Right atrium auricular region (tissue), 2 donors: ENCODE results near the gene ATP6V1F. TPM values are rescaled to one million over a fixed set of nuclear protein-coding genes. Genes with fewer than 3 reads are reported as not detected.

Experiments
- DNase-seq: peaks from one replicate; pipeline ENCODE4 v3.0.0-alpha.2; 2019; ENCODE audit warnings: low spot score
- H3K27ac ChIP-seq, 2 donors: fragments of 200-600 bp; sonication (generic); 1 replicate in 1 of 2; 2 replicates in 1 of 2; pipeline ENCODE4 v1.5.1; 2016 to 2019
- H3K27me3 ChIP-seq, 2 donors: fragments of 200-600 bp; sonication (generic); one replicate each; pipeline versions ENCODE4 v1.5.1 to v1.6.0; 2017 to 2019
- H3K36me3 ChIP-seq: fragments of 200-600 bp; sonication (generic); one replicate; pipeline ENCODE4 v1.5.1; 2016
- H3K4me1 ChIP-seq, 2 donors: fragments of 200-600 bp; sonication (generic); one replicate each; pipeline versions ENCODE4 v1.5.1 to v1.6.0; 2017 to 2019
- H3K4me3 ChIP-seq, 2 donors: fragments of 200-600 bp; sonication (generic); 1 replicate in 1 of 2; 2 replicates in 1 of 2; pipeline ENCODE4 v1.5.1; 2017 to 2019; ENCODE audit warnings: mild to moderate bottlenecking in 1 of 2, moderate library complexity in 1 of 2
- H3K9me3 ChIP-seq, 2 donors: fragments of 200-600 bp; sonication (generic); one replicate each; pipeline ENCODE4 v1.5.1; 2019
- CTCF ChIP-seq, 2 donors: fragments of 200-600 bp; sonication (generic); IDR thresholded peaks; one replicate each; pipeline ENCODE4 v1.5.1; 2019; ENCODE audit warnings: antibody characterized with exemption in 2 of 2
- total RNA-seq, 2 donors: library from RNA; depleted of rRNA; stranded (reverse); fragments of >200 nt; gene quantifications; one replicate each; pipeline ENCODE4 v1.1.0, GENCODE V29; 2016

The ATP6V1F gene
- total RNA-seq, 2 donors from 2014 or later, result 121 TPM

GRCh38 chr7:128849156-128849515 lies 13.5 kb upstream of the ATP6V1F start:
- TF ChIP-seq CTCF (IDR thresholded peaks at IDR 0.05), result no peak
- H3K4me1 ChIP-seq, result no peaks in the 10 kb centered on the region
- H3K9me3 ChIP-seq, result no peaks in the 10 kb centered on the region
- peaks cover 99% of the 10 kb centered on the region for H3K36me3 ChIP-seq
- no peaks in the 10 kb centered on the region for H3K27me3 ChIP-seq
- no peak for DNase-seq
- H3K27ac ChIP-seq, result no peak overlapping the region
- H3K4me3 ChIP-seq, result no peak overlapping the region

GRCh38 chr7:128849804-128850490 lies 12.7 kb upstream of the ATP6V1F start:
- no peak for TF ChIP-seq CTCF (IDR thresholded peaks at IDR 0.05)
- no peak overlapping the region for H3K27ac ChIP-seq

GRCh38 chr7:128852537-128853254 lies 10.0 kb upstream of the ATP6V1F start:
- no peaks in the 10 kb centered on the region for H3K4me1 ChIP-seq
- DNase-seq, result no peak

More at GRCh38 chr7:128849804-128850490, 12.7 kb upstream of the ATP6V1F start:
- Histone ChIP-seq H3K4me3 (no peak overlapping the region), H3K9me3 (no peaks in the 10 kb centered on the region), H3K4me1 (no peaks in the 10 kb centered on the region), H3K36me3 (peaks cover 99% of the 10 kb centered on the region), H3K27me3 (no peaks in the 10 kb centered on the region)
- no peak for DNase-seq

GRCh38 chr7:128853799-128854198 lies 8.9 kb upstream of the ATP6V1F start:
- DNase-seq, result no peak
- H3K36me3 ChIP-seq, result peaks cover 93% of the 10 kb centered on the region
- no peaks in the 10 kb centered on the region for H3K27me3 ChIP-seq
- TF ChIP-seq CTCF (IDR thresholded peaks at IDR 0.05), result no peak
- no peaks in the 10 kb centered on the region for H3K9me3 ChIP-seq
- H3K4me1 ChIP-seq, result peaks cover 0 to 6% of the 10 kb centered on the region in 2 donors
- H3K4me3 ChIP-seq, result no peak overlapping the region
- H3K27ac ChIP-seq, result no peak overlapping the region

More at GRCh38 chr7:128852537-128853254, 10.0 kb upstream of the ATP6V1F start:
- H3K4me3 ChIP-seq, result no peak overlapping the region
- peaks cover 96% of the 10 kb centered on the region for H3K36me3 ChIP-seq
- no peaks in the 10 kb centered on the region for H3K9me3 ChIP-seq
- H3K27me3 ChIP-seq, result no peaks in the 10 kb centered on the region
- TF ChIP-seq CTCF (IDR thresholded peaks at IDR 0.05), result no peak
- no peak overlapping the region for H3K27ac ChIP-seq

- no peak for DNase-seq
- H3K4me3 ChIP-seq, result no peak overlapping the region
- no peaks in the 10 kb centered on the region for H3K9me3 ChIP-seq
- no peak for TF ChIP-seq CTCF (IDR thresholded peaks at IDR 0.05)
- peaks cover 0 to 12% of the 10 kb centered on the region in 2 donors for H3K4me1 ChIP-seq
- H3K27ac ChIP-seq, result no peak overlapping the region
- no peaks in the 10 kb centered on the region for H3K27me3 ChIP-seq
- H3K36me3 ChIP-seq, result peaks cover 90% of the 10 kb centered on the region
Measured at GRCh38 chr7:128854396-128854795, 8.3 kb upstream of the ATP6V1F start.
